Mesendoderm (in vitro differentiated cells): ENCODE data around the gene CDK5R2. TPM values are rescaled to one million over a fixed set of nuclear protein-coding genes. Genes with fewer than 3 reads are reported as not detected.
A peak's percentile ranks its signal among the peaks of the same experiment; 100 is the strongest.

Experiments used
- DNase-seq: peaks from one replicate; pipeline ENCODE4 v3.0.0; 2013
- H2AK5ac ChIP-seq: 2 replicates; pipeline ENCODE4 v1.6.1; 2013; ENCODE audit warnings: low read length, inconsistent platforms
- H2BK120ac ChIP-seq: 2 replicates; pipeline ENCODE4 v1.6.1; 2013; ENCODE audit warnings: low read depth, mild to moderate bottlenecking, low read length, moderate library complexity, mixed read lengths
- H2BK15ac ChIP-seq: replicated peaks from 2 replicates; pipeline ENCODE4 v1.6.1; 2013; ENCODE audit warnings: low read depth, mild to moderate bottlenecking, moderate library complexity
- H2BK5ac ChIP-seq: 2 replicates; pipeline ENCODE4 v1.6.1; 2013; ENCODE audit warnings: low read length, inconsistent platforms
- H3K18ac ChIP-seq: 2 replicates; pipeline ENCODE4 v1.6.1; 2013; ENCODE audit warnings: mild to moderate bottlenecking, low read length, mixed read lengths
- H3K23ac ChIP-seq: one replicate; pipeline ENCODE4 v1.6.1; 2013; ENCODE audit warnings: low read length
- H3K27ac ChIP-seq: 2 replicates; pipeline ENCODE4 v1.5.1; 2013; ENCODE audit warnings: low read depth, mild to moderate bottlenecking, inconsistent platforms, low read length, moderate library complexity
- H3K27me3 ChIP-seq: 2 replicates; pipeline ENCODE4 v1.6.1; 2013; ENCODE audit warnings: low read length, control low read depth, mild to moderate bottlenecking, inconsistent platforms; ENCODE audit not compliant: insufficient read depth, poor library complexity
- H3K36me3 ChIP-seq: 2 replicates; pipeline ENCODE4 v1.6.1; 2013; ENCODE audit warnings: low read length, inconsistent platforms; ENCODE audit not compliant: control insufficient read depth, insufficient read depth
- H3K4ac ChIP-seq: one replicate; pipeline ENCODE4 v1.6.1; 2013; ENCODE audit warnings: low read depth, mild to moderate bottlenecking, low read length, moderate library complexity
- H3K4me1 ChIP-seq: 2 replicates; pipeline ENCODE4 v1.6.1; 2013; ENCODE audit warnings: low read depth, low read length, inconsistent platforms; ENCODE audit not compliant: control insufficient read depth
- H3K4me2 ChIP-seq: 2 replicates; pipeline ENCODE4 v1.6.1; 2013; ENCODE audit warnings: low read length
- H3K4me3 ChIP-seq: 2 replicates; pipeline ENCODE4 v1.5.1; 2013; ENCODE audit warnings: mild to moderate bottlenecking, low read length
- H3K56ac ChIP-seq: one replicate; pipeline ENCODE4 v1.6.1; 2013; ENCODE audit warnings: low read length
- H3K79me1 ChIP-seq: 2 replicates; pipeline ENCODE4 v1.6.1; 2013; ENCODE audit warnings: low read length, inconsistent platforms
- H3K79me2 ChIP-seq: 2 replicates; pipeline ENCODE4 v1.6.1; 2013; ENCODE audit warnings: mild to moderate bottlenecking, low read length; ENCODE audit not compliant: control insufficient read depth, insufficient read depth
- H3K9ac ChIP-seq: 2 replicates; pipeline ENCODE4 v1.6.1; 2013; ENCODE audit warnings: low read length, inconsistent platforms
- H4K5ac ChIP-seq: one replicate; pipeline ENCODE4 v1.6.1; 2013; ENCODE audit warnings: low read length
- H4K8ac ChIP-seq: one replicate; pipeline ENCODE4 v1.6.1; 2013; ENCODE audit warnings: low read depth, mild to moderate bottlenecking, control low read depth, low read length, moderate library complexity
- WGBS: extraction: QIAGEN DNeasy Blood & Tissue Kit; methylation state at CpG from one replicate; pipeline ENCODE4 v1.1.7; 2013; ENCODE audit warnings: low lambda C conversion rate, missing lambda C conversion rate; ENCODE audit not compliant: insufficient coverage; ENCODE audit errors: extremely low coverage; 5-methylcytosine and 5-hydroxymethylcytosine counted together
- polyA plus RNA-seq, 2 experiments: library from polyadenylated mRNA; stranded (reverse); fragments of 200-250 nt; gene quantifications; one replicate each; pipeline ENCODE4 v1.2.3, GENCODE V29; 2013

The CDK5R2 gene
- 0.11 TPM for polyA plus RNA-seq (2013, experiment 1 of 2)
- polyA plus RNA-seq (2013, experiment 2 of 2): 0.15 TPM

- H3K18ac ChIP-seq: no peak within 1 kb of the TSS
- H3K36me3 ChIP-seq: no peaks in the 10 kb centered on the region
- H3K79me1 ChIP-seq: no peaks in the 10 kb centered on the region
- H3K23ac ChIP-seq: no peak within 1 kb of the TSS
- no peak within 1 kb of the TSS for H2AK5ac ChIP-seq
- peak within 1 kb of the TSS; percentile 91 for H3K56ac ChIP-seq
- H3K4ac ChIP-seq: no peak within 1 kb of the TSS
- H2BK120ac ChIP-seq: no peak within 1 kb of the TSS
- no peak within 1 kb of the TSS for H2BK15ac ChIP-seq
- H3K4me3 ChIP-seq: peak within 1 kb of the TSS; percentile 57
- H3K9ac ChIP-seq: peak within 1 kb of the TSS; percentile 75
- DNase-seq: peak; percentile 90
- H4K8ac ChIP-seq: no peak within 1 kb of the TSS
- H3K4me2 ChIP-seq: peak within 1 kb of the TSS; percentile 74
- peaks cover 25% of the 10 kb centered on the region for H3K27me3 ChIP-seq
- peaks cover 10% of the 10 kb centered on the region for H3K4me1 ChIP-seq
- WGBS: no CpG with 5 or more reads among the region's 37 CpGs
- H3K27ac ChIP-seq: no peak within 1 kb of the TSS
- no peaks in the 10 kb centered on the region for H3K79me2 ChIP-seq
- H4K5ac ChIP-seq: no peak within 1 kb of the TSS
- H2BK5ac ChIP-seq: no peak within 1 kb of the TSS
These were observed at the start of gene CDK5R2 for GRCh38 chr2:218959141-218959731. TSS of gene CDK5R2 (plus strand) at chr2:218959666. CDS start at chr2:218959821, 155 bp downstream.

- no peaks in the 10 kb centered on the region for H3K27me3 ChIP-seq
- no peak overlapping the region for H4K5ac ChIP-seq
- no peak overlapping the region for H3K9ac ChIP-seq
- H3K79me1 ChIP-seq: no peaks in the 10 kb centered on the region
- no peaks in the 10 kb centered on the region for H3K4me1 ChIP-seq
- H3K79me2 ChIP-seq: no peaks in the 10 kb centered on the region
- no peak overlapping the region for H2BK5ac ChIP-seq
- H3K56ac ChIP-seq: no peak overlapping the region
- H3K18ac ChIP-seq: no peak overlapping the region
- no peak overlapping the region for H3K4ac ChIP-seq
- H3K4me3 ChIP-seq: no peak overlapping the region
- H3K23ac ChIP-seq: no peak overlapping the region
- no peak overlapping the region for H4K8ac ChIP-seq
- no peak overlapping the region for H2AK5ac ChIP-seq
- H2BK15ac ChIP-seq: no peak overlapping the region
- DNase-seq: no peak
- H2BK120ac ChIP-seq: no peak overlapping the region
- no peaks in the 10 kb centered on the region for H3K36me3 ChIP-seq
- no peak overlapping the region for H3K4me2 ChIP-seq
- WGBS: no CpG with 5 or more reads among the region's 6 CpGs
- no peak overlapping the region for H3K27ac ChIP-seq
These were observed 48.7 kb upstream of the CDK5R2 start for GRCh38 chr2:218910741-218911140.

- H3K79me2 ChIP-seq: no peaks in the 10 kb centered on the region
- H3K4me1 ChIP-seq: no peaks in the 10 kb centered on the region
- H3K18ac ChIP-seq: no peak overlapping the region
- H3K36me3 ChIP-seq: no peaks in the 10 kb centered on the region
- H3K4me3 ChIP-seq: no peak overlapping the region
- H3K4me2 ChIP-seq: no peak overlapping the region
- no peaks in the 10 kb centered on the region for H3K27me3 ChIP-seq
- no peak overlapping the region for H3K9ac ChIP-seq
- no peak overlapping the region for H4K5ac ChIP-seq
- no peak overlapping the region for H3K56ac ChIP-seq
- H2BK120ac ChIP-seq: no peak overlapping the region
- no peak overlapping the region for H2BK15ac ChIP-seq
- H2BK5ac ChIP-seq: no peak overlapping the region
- H3K23ac ChIP-seq: no peak overlapping the region
- H3K27ac ChIP-seq: no peak overlapping the region
- DNase-seq: no peak
- no peak overlapping the region for H4K8ac ChIP-seq
- no peaks in the 10 kb centered on the region for H3K79me1 ChIP-seq
- no peak overlapping the region for H2AK5ac ChIP-seq
- no CpG with 5 or more reads among the region's 1 CpG for WGBS
- H3K4ac ChIP-seq: no peak overlapping the region
These were observed 39.0 kb upstream of the CDK5R2 start for GRCh38 chr2:218920504-218920903.

GRCh38 chr2:218924757-218925156, 34.7 kb upstream of the CDK5R2 start:
- H3K27ac ChIP-seq: no peak overlapping the region
- no peaks in the 10 kb centered on the region for H3K79me2 ChIP-seq
- H3K23ac ChIP-seq: no peak overlapping the region
- no peak for DNase-seq
- H2BK15ac ChIP-seq: no peak overlapping the region
- no peaks in the 10 kb centered on the region for H3K4me1 ChIP-seq
- no peaks in the 10 kb centered on the region for H3K36me3 ChIP-seq
- no peak overlapping the region for H3K9ac ChIP-seq
- H3K79me1 ChIP-seq: no peaks in the 10 kb centered on the region
- H4K8ac ChIP-seq: no peak overlapping the region
- no CpG with 5 or more reads among the region's 2 CpGs for WGBS
- no peak overlapping the region for H3K56ac ChIP-seq
- no peak overlapping the region for H2BK5ac ChIP-seq
- no peak overlapping the region for H2AK5ac ChIP-seq
- no peak overlapping the region for H3K18ac ChIP-seq
- no peak overlapping the region for H3K4me2 ChIP-seq
- H3K4me3 ChIP-seq: no peak overlapping the region
- H3K27me3 ChIP-seq: no peaks in the 10 kb centered on the region
- H2BK120ac ChIP-seq: no peak overlapping the region
- H3K4ac ChIP-seq: no peak overlapping the region
- H4K5ac ChIP-seq: no peak overlapping the region

- H3K4ac ChIP-seq: no peak overlapping the region
- no peak overlapping the region for H3K27ac ChIP-seq
- no peak overlapping the region for H3K23ac ChIP-seq
- no peaks in the 10 kb centered on the region for H3K79me2 ChIP-seq
- no peak overlapping the region for H3K4me2 ChIP-seq
- no peaks in the 10 kb centered on the region for H3K36me3 ChIP-seq
- no peak overlapping the region for H2BK5ac ChIP-seq
- H4K5ac ChIP-seq: no peak overlapping the region
- H3K4me1 ChIP-seq: no peaks in the 10 kb centered on the region
- H3K18ac ChIP-seq: no peak overlapping the region
- H3K79me1 ChIP-seq: no peaks in the 10 kb centered on the region
- H3K27me3 ChIP-seq: no peaks in the 10 kb centered on the region
- no peak overlapping the region for H3K9ac ChIP-seq
- no peak overlapping the region for H3K4me3 ChIP-seq
- no peak overlapping the region for H2BK15ac ChIP-seq
- H3K56ac ChIP-seq: no peak overlapping the region
- WGBS: no CpG with 5 or more reads among the region's 2 CpGs
- H2AK5ac ChIP-seq: no peak overlapping the region
- no peak overlapping the region for H2BK120ac ChIP-seq
- no peak overlapping the region for H4K8ac ChIP-seq
- DNase-seq: no peak
These were observed 34.0 kb upstream of the CDK5R2 start for GRCh38 chr2:218925434-218925833.

GRCh38 chr2:218927422-218927821, 32.0 kb upstream of the CDK5R2 start:
- Histone ChIP-seq H3K56ac (no peak overlapping the region), H3K4me3 (no peak overlapping the region), H3K27me3 (no peaks in the 10 kb centered on the region), H2BK15ac (no peak overlapping the region), H2BK120ac (no peak overlapping the region), H2BK5ac (no peak overlapping the region), H4K5ac (no peak overlapping the region), H3K36me3 (no peaks in the 10 kb centered on the region), H3K4ac (no peak overlapping the region), H3K4me1 (no peaks in the 10 kb centered on the region), H3K27ac (no peak overlapping the region), H4K8ac (no peak overlapping the region), H3K79me2 (no peaks in the 10 kb centered on the region), H3K4me2 (no peak overlapping the region), H2AK5ac (no peak overlapping the region), H3K79me1 (no peaks in the 10 kb centered on the region), H3K9ac (no peak overlapping the region), H3K23ac (no peak overlapping the region), H3K18ac (no peak overlapping the region)
- DNase-seq: no peak
- WGBS: no CpG with 5 or more reads among the region's 2 CpGs
